Neural progenitor cell (in vitro differentiated cells): ENCODE data around the gene POLR2L. TPM values are rescaled to one million over a fixed set of nuclear protein-coding genes. Genes with fewer than 3 reads are reported as not detected.

Experiments
- DNase-seq: peaks from one replicate; pipeline ENCODE4 v3.0.0-alpha.2; 2016; ENCODE audit warnings: low spot score
- H2AFZ ChIP-seq: fragments of 200-600 bp; sonication (generic); replicated peaks from 2 replicates; pipeline ENCODE4 v1.6.1; 2016; ENCODE audit warnings: antibody characterized with exemption
- H3F3A ChIP-seq: fragments of 200-600 bp; sonication (generic); 2 replicates; pipeline ENCODE4 v1.6.1; 2016; ENCODE audit warnings: antibody characterized with exemption, low read depth
- H3K27ac ChIP-seq: fragments of 200-600 bp; sonication (generic); 2 replicates; pipeline ENCODE4 v1.5.1; 2016; ENCODE audit warnings: mild to moderate bottlenecking
- H3K27me3 ChIP-seq: fragments of 200-600 bp; sonication (generic); 2 replicates; pipeline ENCODE4 v1.6.1; 2016; ENCODE audit warnings: mild to moderate bottlenecking, moderate library complexity
- H3K36me3 ChIP-seq: fragments of 200-600 bp; sonication (generic); 2 replicates; pipeline ENCODE4 v1.5.1; 2016
- H3K4me1 ChIP-seq: fragments of 200-600 bp; sonication (generic); 2 replicates; pipeline ENCODE4 v1.6.1; 2016; ENCODE audit warnings: mixed run types
- H3K4me2 ChIP-seq: fragments of 200-600 bp; sonication (generic); 2 replicates; pipeline ENCODE4 v1.6.1; 2016
- H3K4me3 ChIP-seq: fragments of 200-600 bp; sonication (generic); 2 replicates; pipeline ENCODE4 v1.5.1; 2016
- H3K79me2 ChIP-seq: fragments of 200-600 bp; sonication (generic); 2 replicates; pipeline ENCODE4 v1.6.1; 2016; ENCODE audit warnings: low read depth
- H3K9ac ChIP-seq: fragments of 200-600 bp; sonication (generic); 2 replicates; pipeline ENCODE4 v1.6.1; 2016
- H3K9me3 ChIP-seq: fragments of 200-600 bp; sonication (generic); 2 replicates; pipeline ENCODE4 v1.5.1; 2016; ENCODE audit warnings: low read depth
- H4K20me1 ChIP-seq: fragments of 200-600 bp; sonication (generic); 2 replicates; pipeline ENCODE4 v1.6.1; 2016; ENCODE audit warnings: low read depth
- H3K27ac Mint-ChIP-seq: 3 replicates; pipeline ENCODE4 v1.8.0; 2021; ENCODE audit warnings: mixed read lengths
- H3K27me3 Mint-ChIP-seq: 2 replicates; pipeline ENCODE4 v1.8.0; 2022; ENCODE audit warnings: low read depth, mild to moderate bottlenecking, inconsistent platforms, moderate library complexity, mixed read lengths; ENCODE audit not compliant: insufficient read depth
- H3K36me3 Mint-ChIP-seq: 3 replicates; pipeline ENCODE4 v1.8.0; 2021; ENCODE audit warnings: mixed read lengths
- H3K4me1 Mint-ChIP-seq: 3 replicates; pipeline ENCODE4 v1.8.0; 2021; ENCODE audit warnings: mixed read lengths
- H3K4me3 Mint-ChIP-seq: 3 replicates; pipeline ENCODE4 v1.8.0; 2021; ENCODE audit warnings: mild to moderate bottlenecking, moderate library complexity, mixed read lengths
- H3K9me3 Mint-ChIP-seq: 3 replicates; pipeline ENCODE4 v1.8.0; 2020; ENCODE audit warnings: mixed read lengths
- EZH2 ChIP-seq: fragments of 200-600 bp; sonication (generic); IDR thresholded peaks from 2 replicates; pipeline ENCODE4 v1.6.1; 2017; ENCODE audit warnings: antibody characterized with exemption, mild to moderate bottlenecking, moderate library complexity
- EZH2phosphoT487 ChIP-seq: fragments of 200-600 bp; sonication (generic); IDR thresholded peaks from 2 replicates; pipeline ENCODE4 v1.6.1; 2017; ENCODE audit warnings: antibody characterized with exemption
- total RNA-seq: library from RNA; depleted of rRNA; stranded (reverse); fragments of >200 nt; gene quantifications from 2 replicates; pipeline ENCODE4 v1.2.3, GENCODE V29; 2015; ENCODE audit warnings: low replicate concordance
- TF ChIP-seq, protein P1 (sequence below): fragments of 200-600 bp; sonication (generic); IDR thresholded peaks from 2 replicates; pipeline ENCODE4 v1.5.1; 2017; ENCODE audit warnings: antibody characterized with exemption, mild to moderate bottlenecking

Gene POLR2L
- total RNA-seq, 1 donor from 2014 or later, result 12.9 TPM

DNA sequence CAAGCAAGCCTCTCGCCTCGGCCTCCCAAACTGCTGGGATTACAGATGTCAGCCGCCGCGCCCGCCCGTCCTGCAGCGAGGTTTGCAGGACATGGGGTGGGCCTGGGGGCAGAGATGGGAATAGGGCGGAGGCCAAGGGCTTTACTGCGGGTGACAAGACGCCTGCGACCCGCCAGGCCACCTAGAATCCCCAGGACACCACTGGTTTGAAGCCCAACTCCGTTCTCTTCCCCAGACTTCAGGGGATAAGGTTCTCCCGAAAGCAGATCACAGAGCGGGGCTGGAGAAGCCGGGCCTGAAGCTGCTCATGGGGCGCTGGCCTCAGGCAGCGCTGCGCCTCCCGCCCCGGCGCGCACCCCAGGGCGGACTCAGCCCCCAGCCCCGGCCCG, 354 bp downstream of the POLR2L start:
- Histone ChIP-seq H3K9me3 (no peaks in the 10 kb centered on the region), H3K4me1 (peaks cover 30% of the 10 kb centered on the region), H3K4me2 (peak overlapping the region; percentile 97), H3K79me2 (peaks cover 23% of the 10 kb centered on the region), H3K27me3 (peaks cover 9% of the 10 kb centered on the region), H2AFZ (peak overlapping the region; percentile 94), H3K36me3 (no peaks in the 10 kb centered on the region), H3K4me3 (peak overlapping the region; percentile 96), H4K20me1 (peaks cover 45% of the 10 kb centered on the region), H3K9ac (peak overlapping the region; percentile 100), H3F3A (peaks cover 45% of the 10 kb centered on the region), H3K27ac (no peak overlapping the region)
- peak overlapping the region; percentile 90 for H3K4me3 Mint-ChIP-seq
- H3K36me3 Mint-ChIP-seq, result peaks cover 3% of the 10 kb centered on the region
- DNase-seq, result no peak
- H3K4me1 Mint-ChIP-seq, result peaks cover 33% of the 10 kb centered on the region
- H3K27ac Mint-ChIP-seq, result peak overlapping the region; percentile 79
- no peaks in the 10 kb centered on the region for H3K9me3 Mint-ChIP-seq
- H3K27me3 Mint-ChIP-seq, result peaks cover 9% of the 10 kb centered on the region
- TF ChIP-seq, protein P1, sequence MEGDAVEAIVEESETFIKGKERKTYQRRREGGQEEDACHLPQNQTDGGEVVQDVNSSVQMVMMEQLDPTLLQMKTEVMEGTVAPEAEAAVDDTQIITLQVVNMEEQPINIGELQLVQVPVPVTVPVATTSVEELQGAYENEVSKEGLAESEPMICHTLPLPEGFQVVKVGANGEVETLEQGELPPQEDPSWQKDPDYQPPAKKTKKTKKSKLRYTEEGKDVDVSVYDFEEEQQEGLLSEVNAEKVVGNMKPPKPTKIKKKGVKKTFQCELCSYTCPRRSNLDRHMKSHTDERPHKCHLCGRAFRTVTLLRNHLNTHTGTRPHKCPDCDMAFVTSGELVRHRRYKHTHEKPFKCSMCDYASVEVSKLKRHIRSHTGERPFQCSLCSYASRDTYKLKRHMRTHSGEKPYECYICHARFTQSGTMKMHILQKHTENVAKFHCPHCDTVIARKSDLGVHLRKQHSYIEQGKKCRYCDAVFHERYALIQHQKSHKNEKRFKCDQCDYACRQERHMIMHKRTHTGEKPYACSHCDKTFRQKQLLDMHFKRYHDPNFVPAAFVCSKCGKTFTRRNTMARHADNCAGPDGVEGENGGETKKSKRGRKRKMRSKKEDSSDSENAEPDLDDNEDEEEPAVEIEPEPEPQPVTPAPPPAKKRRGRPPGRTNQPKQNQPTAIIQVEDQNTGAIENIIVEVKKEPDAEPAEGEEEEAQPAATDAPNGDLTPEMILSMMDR, result no peak
- TF ChIP-seq EZH2 (no peak), EZH2phosphoT487 (no peak)

DNA sequence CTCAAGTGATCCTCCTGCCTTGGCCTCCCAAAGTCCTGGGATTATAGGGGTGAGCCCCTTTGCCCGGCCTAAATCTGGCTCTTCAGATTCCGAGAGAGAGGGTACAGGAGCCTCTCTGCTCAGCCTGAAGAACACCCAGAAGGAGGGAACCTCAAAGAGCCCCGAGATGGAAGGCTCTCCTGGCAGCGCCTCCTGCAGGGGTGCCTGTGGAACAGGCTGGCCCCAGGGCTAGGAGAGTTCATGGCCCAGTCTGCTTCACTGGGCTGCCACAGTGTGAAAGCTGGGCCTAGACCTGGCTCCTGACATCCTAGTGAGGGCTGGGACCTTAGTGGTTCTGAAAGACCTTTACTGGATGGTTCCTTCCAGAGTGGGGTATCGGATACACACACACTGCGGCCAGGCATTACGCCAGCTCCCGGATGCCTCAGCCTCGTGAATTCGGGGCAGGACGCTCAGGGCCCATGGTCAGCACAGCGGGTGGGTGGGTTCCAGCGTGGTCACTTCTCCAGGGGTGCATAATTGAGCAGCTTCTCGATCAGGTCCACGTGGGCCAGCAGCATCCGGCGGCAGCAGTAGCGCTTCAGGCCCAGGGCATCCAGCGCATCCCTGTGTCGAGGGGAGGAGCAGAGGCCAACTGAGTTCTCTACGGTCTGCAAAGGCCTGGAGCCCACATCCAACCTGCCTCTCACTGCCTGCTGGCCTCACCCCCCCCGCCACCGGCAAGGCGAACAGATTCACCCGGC, 2.3 kb downstream of the POLR2L start:
- no peak overlapping the region for H3K27ac ChIP-seq
- TF ChIP-seq, protein P1, result no peak
- TF ChIP-seq EZH2phosphoT487 (no peak), EZH2 (no peak)
- peaks cover 20% of the 10 kb centered on the region for H3K4me1 ChIP-seq
- no peak overlapping the region for H2AFZ ChIP-seq
- peaks cover 40% of the 10 kb centered on the region for H3F3A ChIP-seq
- no peak overlapping the region for H3K9ac ChIP-seq
- Mint-ChIP-seq H3K27ac (no peak overlapping the region), H3K36me3 (peaks cover 3% of the 10 kb centered on the region), H3K27me3 (peaks cover 12% of the 10 kb centered on the region), H3K4me1 (peaks cover 23% of the 10 kb centered on the region), H3K9me3 (no peaks in the 10 kb centered on the region), H3K4me3 (peak overlapping the region; percentile 90)
- H3K27me3 ChIP-seq, result peaks cover 9% of the 10 kb centered on the region
- H3K4me3 ChIP-seq, result no peak overlapping the region
- no peak for DNase-seq
- no peaks in the 10 kb centered on the region for H3K36me3 ChIP-seq
- H3K9me3 ChIP-seq, result no peaks in the 10 kb centered on the region
- H3K79me2 ChIP-seq, result peaks cover 23% of the 10 kb centered on the region
- H4K20me1 ChIP-seq, result peaks cover 55% of the 10 kb centered on the region
- H3K4me2 ChIP-seq, result no peak overlapping the region

DNA sequence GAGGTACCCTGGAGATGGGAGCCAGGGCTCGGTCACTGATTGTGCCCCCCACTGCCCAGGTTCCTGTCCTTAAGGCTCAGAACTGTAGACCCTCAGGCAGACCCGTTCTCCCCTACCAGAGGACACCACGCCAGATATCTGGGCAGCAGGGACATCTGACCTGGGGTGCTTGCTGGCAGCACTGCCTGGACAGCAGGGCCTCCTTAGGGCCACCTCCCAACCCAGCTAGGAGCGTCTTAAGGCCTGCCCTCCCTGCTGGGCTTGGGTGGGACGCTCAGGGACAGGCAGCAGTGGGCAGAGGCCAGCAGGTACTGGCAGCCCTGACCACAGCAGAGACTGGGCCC, 3.1 kb downstream of the POLR2L start:
- H3K36me3 ChIP-seq, result no peaks in the 10 kb centered on the region
- TF ChIP-seq EZH2phosphoT487, result no peak
- TF ChIP-seq, protein P1, result no peak
- no peak for TF ChIP-seq EZH2
- peaks cover 23% of the 10 kb centered on the region for H3K79me2 ChIP-seq
- Mint-ChIP-seq H3K27ac (no peak overlapping the region), H3K36me3 (peaks cover 3% of the 10 kb centered on the region), H3K4me1 (peaks cover 19% of the 10 kb centered on the region), H3K27me3 (peaks cover 9% of the 10 kb centered on the region), H3K4me3 (no peak overlapping the region), H3K9me3 (no peaks in the 10 kb centered on the region)
- no peak overlapping the region for H2AFZ ChIP-seq
- peaks cover 32% of the 10 kb centered on the region for H3F3A ChIP-seq
- H4K20me1 ChIP-seq, result peaks cover 60% of the 10 kb centered on the region
- H3K27me3 ChIP-seq, result peaks cover 9% of the 10 kb centered on the region
- H3K9ac ChIP-seq, result no peak overlapping the region
- DNase-seq, result no peak
- H3K4me1 ChIP-seq, result peaks cover 15% of the 10 kb centered on the region
- no peaks in the 10 kb centered on the region for H3K9me3 ChIP-seq
- no peak overlapping the region for H3K27ac ChIP-seq
- H3K4me2 ChIP-seq, result no peak overlapping the region
- no peak overlapping the region for H3K4me3 ChIP-seq
